ENCODE data around the gene ADAM8. TPM values are rescaled to one million over a fixed set of nuclear protein-coding genes. Genes with fewer than 3 reads are reported as not detected.

The ADAM8 gene
- total and polyA plus RNA-seq, 2 donors (not counting 1 experiment from before 2014, with no cell fraction given): 0.23 to 2.0 TPM

GRCh38 chr10:133306941-133307379, 30.3 kb upstream of the ADAM8 start:
- H3K4me2 ChIP-seq (ENCODE audit: extremely low read depth, insufficient read depth, low read length): no peak overlapping the region
- H3K4me3 ChIP-seq (replicated peaks in 1 of 4; ENCODE audit: control extremely low read depth in 1 of 4, insufficient read depth in 1 of 4, low read depth in 3 of 4, low read length in 4 of 4): peak overlapping the region in 1 of 4 experiments; percentile 72
- H3K79me2 ChIP-seq (ENCODE audit: control insufficient read depth, insufficient read depth, low read length): peaks cover 57% of the 10 kb centered on the region
- peaks cover 13% of the 10 kb centered on the region for H3K36me3 ChIP-seq (ENCODE audit: control insufficient read depth, insufficient read depth, low read length)
- H3K27ac ChIP-seq (ENCODE audit: insufficient read depth, low read length): no peak overlapping the region
- H4K20me1 ChIP-seq (ENCODE audit: control insufficient read depth, extremely low read depth, insufficient read depth, low read length): no peaks in the 10 kb centered on the region
- no peaks in the 10 kb centered on the region for H3K27me3 ChIP-seq (ENCODE audit: control insufficient read depth, insufficient read depth, low read length)
- no peak overlapping the region for H2AFZ ChIP-seq (ENCODE audit: low read length)
- no peaks in the 10 kb centered on the region for H3K9me3 ChIP-seq (ENCODE audit: control insufficient read depth, insufficient read depth, low read depth, low read length)
- TF ChIP-seq CTCF (conservative IDR thresholded peaks at IDR 0.05 in 1 of 2, IDR thresholded peaks at IDR 0.05 in 1 of 2; ENCODE audit: low read depth in 1 of 2, low read length in 2 of 2): no peak
- no peak for TF ChIP-seq EZH2 (IDR thresholded peaks at IDR 0.05; ENCODE audit: low read length, missing control alignments)
- H3K4me1 ChIP-seq (ENCODE audit: control insufficient read depth, extremely low read depth, insufficient read depth, low read length): peaks cover 3% of the 10 kb centered on the region
- no peak for DNase-seq (ENCODE audit: low read depth in 2 of 2)
- no peak overlapping the region for H3K9ac ChIP-seq (ENCODE audit: insufficient read depth, low read length)

GRCh38 chr10:133306097-133306476, 29.4 kb upstream of the ADAM8 start:
- H3K27me3 ChIP-seq (ENCODE audit: control insufficient read depth, insufficient read depth, low read length): no peaks in the 10 kb centered on the region
- no peaks in the 10 kb centered on the region for H4K20me1 ChIP-seq (ENCODE audit: control insufficient read depth, extremely low read depth, insufficient read depth, low read length)
- H3K79me2 ChIP-seq (ENCODE audit: control insufficient read depth, insufficient read depth, low read length): peaks cover 59% of the 10 kb centered on the region
- no peak overlapping the region for H3K4me2 ChIP-seq (ENCODE audit: extremely low read depth, insufficient read depth, low read length)
- H3K9me3 ChIP-seq (ENCODE audit: control insufficient read depth, insufficient read depth, low read depth, low read length): no peaks in the 10 kb centered on the region
- TF ChIP-seq EZH2 (IDR thresholded peaks at IDR 0.05; ENCODE audit: low read length, missing control alignments): no peak
- no peak for TF ChIP-seq CTCF (conservative IDR thresholded peaks at IDR 0.05 in 1 of 2, IDR thresholded peaks at IDR 0.05 in 1 of 2; ENCODE audit: low read depth in 1 of 2, low read length in 2 of 2)
- peaks cover 3% of the 10 kb centered on the region for H3K4me1 ChIP-seq (ENCODE audit: control insufficient read depth, extremely low read depth, insufficient read depth, low read length)
- no peak for DNase-seq (ENCODE audit: low read depth in 2 of 2)
- no peak overlapping the region for H3K9ac ChIP-seq (ENCODE audit: insufficient read depth, low read length)
- H2AFZ ChIP-seq (ENCODE audit: low read length): no peak overlapping the region
- H3K36me3 ChIP-seq (ENCODE audit: control insufficient read depth, insufficient read depth, low read length): peaks cover 16% of the 10 kb centered on the region
- no peak overlapping the region for H3K4me3 ChIP-seq (replicated peaks in 1 of 4; ENCODE audit: control extremely low read depth in 1 of 4, insufficient read depth in 1 of 4, low read depth in 3 of 4, low read length in 4 of 4)
- no peak overlapping the region for H3K27ac ChIP-seq (ENCODE audit: insufficient read depth, low read length)

- no peak for DNase-seq (ENCODE audit: low read depth in 2 of 2)
- Histone ChIP-seq H3K36me3 (ENCODE audit: control insufficient read depth, insufficient read depth, low read length) (peaks cover 20% of the 10 kb centered on the region), H4K20me1 (ENCODE audit: control insufficient read depth, extremely low read depth, insufficient read depth, low read length) (no peaks in the 10 kb centered on the region), H3K27me3 (ENCODE audit: control insufficient read depth, insufficient read depth, low read length) (no peaks in the 10 kb centered on the region), H3K4me1 (ENCODE audit: control insufficient read depth, extremely low read depth, insufficient read depth, low read length) (peaks cover 3% of the 10 kb centered on the region), H3K4me2 (ENCODE audit: extremely low read depth, insufficient read depth, low read length) (no peak overlapping the region), H3K9me3 (ENCODE audit: control insufficient read depth, insufficient read depth, low read depth, low read length) (no peaks in the 10 kb centered on the region), H3K9ac (ENCODE audit: insufficient read depth, low read length) (no peak overlapping the region), H3K4me3 (replicated peaks in 1 of 4; ENCODE audit: control extremely low read depth in 1 of 4, insufficient read depth in 1 of 4, low read depth in 3 of 4, low read length in 4 of 4) (no peak overlapping the region), H3K79me2 (ENCODE audit: control insufficient read depth, insufficient read depth, low read length) (peaks cover 56% of the 10 kb centered on the region), H3K27ac (ENCODE audit: insufficient read depth, low read length) (no peak overlapping the region), H2AFZ (ENCODE audit: low read length) (no peak overlapping the region)
- no peak for TF ChIP-seq EZH2 (IDR thresholded peaks at IDR 0.05; ENCODE audit: low read length, missing control alignments)
- TF ChIP-seq CTCF (conservative IDR thresholded peaks at IDR 0.05 in 1 of 2, IDR thresholded peaks at IDR 0.05 in 1 of 2; ENCODE audit: low read depth in 1 of 2, low read length in 2 of 2): no peak
Observed at GRCh38 chr10:133303206-133303605, 26.5 kb upstream of the ADAM8 start.
